ENCODE measurements around the gene ZSWIM9.

DNA sequence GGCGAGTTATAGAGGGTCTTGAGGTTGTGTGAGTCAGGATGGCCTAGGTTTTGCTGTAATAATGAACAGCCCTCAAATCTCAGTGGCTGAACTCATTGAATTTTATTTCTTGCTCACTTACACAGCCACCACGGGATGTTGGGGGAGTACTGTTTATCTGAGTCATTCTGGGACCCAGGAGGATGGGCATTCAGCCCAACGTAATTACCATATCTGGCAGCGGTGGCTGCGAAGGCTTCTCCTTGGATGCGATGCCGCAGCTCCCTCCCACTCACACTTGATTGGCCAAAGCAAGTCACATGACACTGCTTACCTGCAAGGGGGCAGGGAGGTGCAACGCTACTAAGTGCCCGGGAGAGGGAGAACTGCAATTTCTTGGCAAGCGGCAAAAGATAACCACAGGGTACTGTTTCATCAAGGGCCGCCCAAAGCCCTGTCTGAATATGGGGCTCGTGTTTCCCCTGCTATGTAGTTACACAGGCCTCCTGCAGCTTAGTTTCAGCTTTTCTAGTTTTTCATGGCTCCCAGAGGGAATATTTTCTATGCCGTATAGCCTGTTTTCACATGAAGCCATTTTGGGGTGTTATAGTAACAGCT lies 19.9 kb downstream of the ZSWIM9 start:
- TF ChIP-seq POLR2A (IDR thresholded peaks at IDR 0.05; ENCODE audit: low read length) (no peak), GATA1 (IDR thresholded peaks at IDR 0.05; ENCODE audit: low read depth, low read length) (no peak)

Data from erythroblast (primary cell).